A673 (cell line): ENCODE results near the gene BTBD9. TPM values are rescaled to one million over a fixed set of nuclear protein-coding genes. Genes with fewer than 3 reads are reported as not detected.

ENCODE experiments used
- BruUV-seq: library from RNA; stranded (reverse); fragments of 400-500 nt; replicated peaks from 2 replicates; lab custom pipeline; 2021; lab: Mats Ljungman, UMichigan
- CTCF ChIA-PET: fragments of 300-600 bp; sonication (Branson Sonifier 250); formaldehyde crosslinking; loops from one replicate; lab custom pipeline; 2022; ENCODE audit warnings: antibody characterized with exemption; lab: Charles Lee
- POLR2A ChIA-PET: fragments of 300-600 bp; sonication (Branson Sonifier 250); formaldehyde crosslinking; loops from one replicate; lab custom pipeline; 2022; ENCODE audit warnings: antibody characterized with exemption; ENCODE audit not compliant: low non-redundant PET; lab: Charles Lee
- DNase-seq: peaks from one replicate; pipeline ENCODE4 v3.0.0-alpha.2; 2015; ENCODE audit warnings: low spot score
- H3K27ac ChIP-seq: fragments of 200-600 bp; sonication (generic); 2 replicates; pipeline ENCODE4 v1.5.1; 2016; ENCODE audit warnings: mixed run types, low read depth, mild to moderate bottlenecking, mixed read lengths, antibody characterized with exemption, low read length; ENCODE audit not compliant: poor library complexity, severe bottlenecking
- H3K27me3 ChIP-seq: fragments of 200-600 bp; sonication (generic); replicated peaks from 2 replicates; pipeline ENCODE4 v1.6.1; 2017; ENCODE audit warnings: mixed run types, low read depth, mild to moderate bottlenecking, mixed read lengths, antibody characterized with exemption, low read length; ENCODE audit not compliant: insufficient read depth, poor library complexity
- H3K36me3 ChIP-seq: fragments of 200-600 bp; sonication (generic); 2 replicates; pipeline ENCODE4 v1.6.1; 2016; ENCODE audit warnings: mixed run types, mild to moderate bottlenecking, mixed read lengths, antibody characterized with exemption, low read length; ENCODE audit not compliant: insufficient read depth, poor library complexity, severe bottlenecking
- H3K4me1 ChIP-seq: fragments of 200-600 bp; sonication (generic); 2 replicates; pipeline ENCODE4 v1.6.1; 2017; ENCODE audit warnings: mixed run types, mild to moderate bottlenecking, mixed read lengths, antibody characterized with exemption, low read length; ENCODE audit not compliant: insufficient read depth, poor library complexity, severe bottlenecking
- H3K4me3 ChIP-seq: fragments of 200-600 bp; sonication (generic); 2 replicates; pipeline ENCODE4 v1.5.1; 2016; ENCODE audit warnings: low read depth, mixed run types, mild to moderate bottlenecking, mixed read lengths, low read length; ENCODE audit not compliant: poor library complexity, severe bottlenecking
- H3K9me3 ChIP-seq: fragments of 200-600 bp; sonication (generic); 2 replicates; pipeline ENCODE4 v1.6.1; 2016; ENCODE audit warnings: mixed run types, low read depth, mild to moderate bottlenecking, mixed read lengths, antibody characterized with exemption, low read length; ENCODE audit not compliant: poor library complexity, severe bottlenecking
- EZH2 ChIP-seq: fragments of 200-600 bp; sonication (generic); IDR thresholded peaks from 2 replicates; pipeline ENCODE4 v1.6.1; 2017; ENCODE audit warnings: borderline replicate concordance, low read depth, mild to moderate bottlenecking, mixed read lengths, antibody characterized with exemption, low read length; ENCODE audit not compliant: poor library complexity, severe bottlenecking
- intact Hi-C: fragments of 100-400 bp; cut with micrococcal nuclease; formaldehyde crosslinking; loops from one replicate; pipeline ENCODE4 v1.10.0; 2022; ENCODE audit not compliant: unreplicated experiment
- total RNA-seq: library from RNA; stranded (reverse); gene quantifications from 2 replicates; pipeline ENCODE4 v1.2.3, GENCODE V29; 2021
- TF ChIP-seq, protein P1 (sequence below): fragments of 300-800, 200-600 bp; sonication (generic); conservative IDR thresholded peaks from 2 replicates; pipeline ENCODE4 v1.5.1; 2017; ENCODE audit warnings: low read depth, mild to moderate bottlenecking, antibody characterized with exemption, low read length, moderate library complexity, mixed read lengths

The BTBD9 gene
- total RNA-seq, 1 experiment from 2014 or later: 8.0 TPM

DNA sequence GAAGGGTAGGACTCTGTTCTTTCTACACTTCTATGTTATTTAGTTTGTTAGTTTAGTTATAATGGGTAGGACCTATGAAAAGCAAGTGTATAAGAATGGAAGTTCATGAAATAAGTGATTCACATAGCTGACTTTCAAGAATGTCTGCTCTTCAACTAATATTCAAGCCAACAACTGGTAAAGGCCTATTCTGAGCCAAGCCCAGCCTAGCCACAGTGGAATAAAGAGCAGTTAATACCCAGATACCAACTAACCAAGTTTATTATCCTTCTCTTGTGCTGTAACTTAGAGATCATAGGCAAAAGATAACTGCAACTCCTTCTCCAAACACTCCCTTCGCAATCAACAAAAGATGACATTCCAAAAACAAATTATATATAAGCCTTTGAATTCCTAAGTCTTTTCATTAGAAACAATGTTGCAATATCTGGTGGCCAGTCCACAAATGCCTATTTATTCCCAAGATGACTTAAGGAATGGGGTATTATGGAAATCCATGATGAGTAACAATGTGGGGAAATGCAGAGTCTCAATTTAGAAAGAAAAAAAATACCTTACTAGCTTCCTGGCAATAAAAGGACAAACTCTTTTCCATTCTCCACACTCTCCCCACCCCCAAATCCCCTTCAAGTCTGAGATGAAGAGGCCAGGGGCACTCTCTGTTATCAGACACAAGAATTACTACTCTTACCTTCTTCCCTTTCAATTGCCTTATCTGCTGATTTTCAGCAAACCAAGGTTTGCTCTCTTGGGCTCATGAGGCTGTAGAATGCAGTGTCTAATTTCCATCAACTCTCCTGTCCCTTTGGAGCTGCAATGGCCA is 27.4 kb downstream of the BTBD9 start:
- no TSS peak for BruUV-seq
- Histone ChIP-seq H3K36me3 (no peaks in the 10 kb centered on the region), H3K27me3 (no peaks in the 10 kb centered on the region), H3K4me3 (no peak overlapping the region), H3K27ac (no peak overlapping the region), H3K9me3 (no peaks in the 10 kb centered on the region), H3K4me1 (no peaks in the 10 kb centered on the region)
- CTCF ChIA-PET: no interaction called here
- POLR2A ChIA-PET: no interaction called here
- intact Hi-C loops: no loop called here
- no peak for DNase-seq
- TF ChIP-seq, protein P1, sequence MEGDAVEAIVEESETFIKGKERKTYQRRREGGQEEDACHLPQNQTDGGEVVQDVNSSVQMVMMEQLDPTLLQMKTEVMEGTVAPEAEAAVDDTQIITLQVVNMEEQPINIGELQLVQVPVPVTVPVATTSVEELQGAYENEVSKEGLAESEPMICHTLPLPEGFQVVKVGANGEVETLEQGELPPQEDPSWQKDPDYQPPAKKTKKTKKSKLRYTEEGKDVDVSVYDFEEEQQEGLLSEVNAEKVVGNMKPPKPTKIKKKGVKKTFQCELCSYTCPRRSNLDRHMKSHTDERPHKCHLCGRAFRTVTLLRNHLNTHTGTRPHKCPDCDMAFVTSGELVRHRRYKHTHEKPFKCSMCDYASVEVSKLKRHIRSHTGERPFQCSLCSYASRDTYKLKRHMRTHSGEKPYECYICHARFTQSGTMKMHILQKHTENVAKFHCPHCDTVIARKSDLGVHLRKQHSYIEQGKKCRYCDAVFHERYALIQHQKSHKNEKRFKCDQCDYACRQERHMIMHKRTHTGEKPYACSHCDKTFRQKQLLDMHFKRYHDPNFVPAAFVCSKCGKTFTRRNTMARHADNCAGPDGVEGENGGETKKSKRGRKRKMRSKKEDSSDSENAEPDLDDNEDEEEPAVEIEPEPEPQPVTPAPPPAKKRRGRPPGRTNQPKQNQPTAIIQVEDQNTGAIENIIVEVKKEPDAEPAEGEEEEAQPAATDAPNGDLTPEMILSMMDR: no peak
- TF ChIP-seq EZH2: no peak

DNA sequence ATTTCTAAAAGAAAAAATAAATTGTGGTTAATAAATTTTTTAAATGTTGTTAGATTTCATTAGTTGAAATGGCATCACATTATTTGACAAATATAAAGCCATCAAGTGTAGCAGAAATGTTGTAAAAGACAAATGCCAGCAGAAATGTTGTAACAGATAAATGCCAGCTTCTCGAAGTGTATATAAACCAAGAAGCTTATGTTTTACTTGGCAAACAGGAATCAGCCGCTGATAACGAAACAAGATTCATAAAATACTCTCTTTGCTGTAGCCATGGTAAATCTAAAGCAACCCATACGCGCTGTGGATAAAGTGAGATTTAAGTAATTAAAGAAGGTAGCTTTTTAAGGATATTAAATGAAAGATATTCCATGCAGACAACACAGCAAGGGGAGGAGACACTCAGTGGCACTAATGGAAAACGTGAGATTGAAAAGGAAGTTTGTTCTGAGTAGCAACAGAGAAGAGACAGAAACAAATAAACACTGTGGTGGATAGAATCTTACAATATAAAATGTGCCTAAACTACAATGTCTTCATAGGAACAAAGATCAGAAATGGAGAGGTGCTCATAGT is 29.6 kb downstream of the BTBD9 start:
- H3K4me1 ChIP-seq: no peaks in the 10 kb centered on the region
- POLR2A ChIA-PET: no interaction called here
- no peak overlapping the region for H3K27ac ChIP-seq
- intact Hi-C loops: no loop called here
- CTCF ChIA-PET: no interaction called here
- no peaks in the 10 kb centered on the region for H3K36me3 ChIP-seq
- no peak for TF ChIP-seq EZH2
- TF ChIP-seq, protein P1: no peak
- no peak for DNase-seq
- H3K9me3 ChIP-seq: no peaks in the 10 kb centered on the region
- no peak overlapping the region for H3K4me3 ChIP-seq
- BruUV-seq: no TSS peak
- H3K27me3 ChIP-seq: no peaks in the 10 kb centered on the region

GRCh38 chr6:38604700-38605099 is 35.0 kb downstream of the BTBD9 start:
- BruUV-seq: no TSS peak
- Histone ChIP-seq H3K27me3 (no peaks in the 10 kb centered on the region), H3K9me3 (no peaks in the 10 kb centered on the region), H3K36me3 (no peaks in the 10 kb centered on the region), H3K27ac (no peak overlapping the region), H3K4me3 (no peak overlapping the region), H3K4me1 (no peaks in the 10 kb centered on the region)
- intact Hi-C loops: no loop called here
- ChIA-PET CTCF (no interaction called here), POLR2A (no interaction called here)
- TF ChIP-seq, protein P1: no peak
- no peak for TF ChIP-seq EZH2
- DNase-seq: no peak
